GM12878 (cell line): ENCODE data around the gene PCK2. TPM values are rescaled to one million over a fixed set of nuclear protein-coding genes. Genes with fewer than 3 reads are reported as not detected.

Source experiments
- ATAC-seq: fragments of 200-7000 bp; cut with Tn5 transposase; 3 replicates; pipeline ENCODE4 v1.9.1; 2020; ENCODE audit warnings: mild to moderate bottlenecking, moderate library complexity
- BruUV-seq: library from RNA; stranded (reverse); fragments of 400-500 nt; replicated peaks from 2 replicates; lab custom pipeline; 2021; lab: Mats Ljungman, UMichigan
- CTCF ChIA-PET: fragments of 300-600 bp; sonication (Branson Sonifier 250); formaldehyde crosslinking; extraction: SDS; loops from one replicate; lab custom pipeline; 2021; ENCODE audit warnings: inconsistent platforms; lab: Yijun Ruan, JAX
- POLR2A ChIA-PET: fragments of 350-600 bp; formaldehyde crosslinking; extraction: SDS; loops from one replicate; lab custom pipeline; 2021; ENCODE audit warnings: inconsistent platforms; lab: Charles Lee
- RAD21 ChIA-PET: fragments of 300-600 bp; sonication (Branson Sonifier 250); formaldehyde crosslinking; loops from one replicate; lab custom pipeline; 2023; ENCODE audit warnings: antibody characterized with exemption; ENCODE audit not compliant: unreplicated experiment; lab: Charles Lee
- SMC1A ChIA-PET: fragments of 300-600 bp; sonication (Branson Sonifier 250); formaldehyde crosslinking; loops from one replicate; lab custom pipeline; 2023; ENCODE audit not compliant: unreplicated experiment, uncharacterized antibody; lab: Charles Lee
- DNase-seq: peaks from one replicate; pipeline ENCODE4 v3.0.0-alpha.2; 2011; ENCODE audit warnings: low read depth, low spot score
- FAIRE-seq: peaks from 3 replicates; lab custom pipeline; 2011; peaks lifted over from hg19 to GRCh38; lab: Jason Lieb, UNC
- H2AFZ ChIP-seq: 2 replicates; pipeline ENCODE4 v1.6.0; 2011; ENCODE audit warnings: low read depth, low read length, control low read depth; ENCODE audit not compliant: control insufficient read depth
- H3K27ac ChIP-seq: 2 replicates; pipeline ENCODE4 v1.5.1; 2011; ENCODE audit warnings: control low read depth; ENCODE audit not compliant: control insufficient read depth, insufficient read depth
- H3K27me3 ChIP-seq, 2 experiments: replicated peaks in 1 of 2; 2 replicates each; pipeline versions ENCODE4 v1.6.0 to v1.6.1; 2011; ENCODE audit warnings: low read length in 1 of 2; ENCODE audit not compliant: control insufficient read depth in 2 of 2, insufficient read depth in 2 of 2
- H3K36me3 ChIP-seq, 2 experiments: 2 replicates each; pipeline ENCODE4 v1.5.1; 2011; ENCODE audit warnings: low read length in 1 of 2; ENCODE audit not compliant: control insufficient read depth in 2 of 2, insufficient read depth in 2 of 2
- H3K4me1 ChIP-seq: 2 replicates; pipeline ENCODE4 v1.6.1; 2011; ENCODE audit warnings: mild to moderate bottlenecking, low read length, moderate library complexity, mixed read lengths; ENCODE audit not compliant: control insufficient read depth, insufficient read depth
- H3K4me2 ChIP-seq: 2 replicates; pipeline ENCODE4 v1.6.0; 2011; ENCODE audit warnings: control low read depth; ENCODE audit not compliant: control insufficient read depth, insufficient read depth
- H3K4me3 ChIP-seq: fragments of 200-600 bp; sonication (generic); 2 replicates; pipeline ENCODE4 v1.5.1; 2016
- H3K79me2 ChIP-seq: 2 replicates; pipeline ENCODE4 v1.6.0; 2011; ENCODE audit warnings: low read length; ENCODE audit not compliant: control insufficient read depth, insufficient read depth
- H3K9ac ChIP-seq: 2 replicates; pipeline ENCODE4 v1.8.0; 2011; ENCODE audit warnings: low read length, control low read depth, mixed read lengths; ENCODE audit not compliant: control insufficient read depth, insufficient read depth
- H3K9me3 ChIP-seq: replicated peaks from 3 replicates; pipeline ENCODE4 v1.5.1; 2011; ENCODE audit warnings: mild to moderate bottlenecking, low read length; ENCODE audit not compliant: control insufficient read depth, insufficient read depth
- H4K20me1 ChIP-seq: 2 replicates; pipeline ENCODE4 v1.6.0; 2011; ENCODE audit not compliant: control insufficient read depth, insufficient read depth
- BCL11A ChIP-seq: IDR thresholded peaks from 2 replicates; pipeline ENCODE4 v1.6.1; 2011; ENCODE audit warnings: low read depth, low read length
- CHD4 ChIP-seq: fragments of 200-600 bp; sonication (generic); IDR thresholded peaks from 2 replicates; pipeline ENCODE4 v1.6.1; 2016; ENCODE audit warnings: mild to moderate bottlenecking
- FOXM1 ChIP-seq: IDR thresholded peaks from 2 replicates; pipeline ENCODE4 v1.6.1; 2012; ENCODE audit warnings: low read depth, mild to moderate bottlenecking, inconsistent platforms, low read length, moderate library complexity
- IKZF1 ChIP-seq: fragments of 450-650 bp; conservative IDR thresholded peaks from 2 replicates; pipeline ENCODE4 v1.6.1; 2017; ENCODE audit warnings: antibody characterized with exemption, mild to moderate bottlenecking
- IRF5 ChIP-seq: fragments of 450-650 bp; IDR thresholded peaks from 2 replicates; pipeline ENCODE4 v1.6.1; 2017; ENCODE audit warnings: borderline replicate concordance
- MXI1 ChIP-seq: fragments of 150-350 bp; IDR thresholded peaks from 2 replicates; pipeline ENCODE4 v1.6.1; 2011; ENCODE audit warnings: low read depth, mild to moderate bottlenecking, inconsistent platforms, low read length, improper control_type of control experiment
- NKRF ChIP-seq: fragments of 450-650 bp; conservative IDR thresholded peaks from 2 replicates; pipeline ENCODE4 v1.6.1; 2017; ENCODE audit warnings: mild to moderate bottlenecking, moderate library complexity
- NR2C1 ChIP-seq: fragments of 450-650 bp; IDR thresholded peaks from 2 replicates; pipeline ENCODE4 v1.6.1; 2017; ENCODE audit warnings: antibody characterized with exemption, mild to moderate bottlenecking, moderate library complexity
- POLR2A ChIP-seq: IDR thresholded peaks from 2 replicates; pipeline ENCODE4 v1.6.1; 2011; ENCODE audit warnings: low read depth, mild to moderate bottlenecking, low read length
- RAD51 ChIP-seq: fragments of 450-650 bp; IDR thresholded peaks from 2 replicates; pipeline ENCODE4 v1.6.1; 2016; ENCODE audit warnings: moderate library complexity, mild to moderate bottlenecking, inconsistent platforms
- RFX5 ChIP-seq: IDR thresholded peaks from 2 replicates; pipeline ENCODE4 v1.6.1; 2011; ENCODE audit warnings: low read depth, low read length, improper control_type of control experiment
- SMAD1 ChIP-seq: fragments of 450-650 bp; IDR thresholded peaks from 2 replicates; pipeline ENCODE4 v1.6.1; 2018; ENCODE audit warnings: mild to moderate bottlenecking, low read depth; ENCODE audit not compliant: partially characterized antibody
- TAF1 ChIP-seq: IDR thresholded peaks from 2 replicates; pipeline ENCODE4 v1.6.1; 2011; ENCODE audit warnings: mild to moderate bottlenecking, low read depth, low read length, borderline replicate concordance
- TCF7 ChIP-seq: IDR thresholded peaks from 2 replicates; pipeline ENCODE4 v1.6.1; 2014; ENCODE audit warnings: antibody characterized with exemption, borderline replicate concordance
- ZNF24 ChIP-seq: fragments of 450-650 bp; IDR thresholded peaks from 2 replicates; pipeline ENCODE4 v1.6.1; 2017; ENCODE audit warnings: antibody characterized with exemption, mild to moderate bottlenecking
- ZNF687 ChIP-seq: fragments of 450-650 bp; IDR thresholded peaks from 2 replicates; pipeline ENCODE4 v1.6.1; 2017; ENCODE audit warnings: mild to moderate bottlenecking, moderate library complexity
- WGBS: methylation state at CpG from one replicate; pipeline ENCODE4 v1.1.6; 2016; ENCODE audit warnings: low lambda C conversion rate; ENCODE audit not compliant: insufficient replicate concordance, insufficient coverage; ENCODE audit errors: missing lambda C conversion rate; 5-methylcytosine and 5-hydroxymethylcytosine counted together
- in situ Hi-C: fragments of 300-500 bp; cut with MboI; formaldehyde crosslinking; loops from 9 replicates; pipeline ENCODE4 v1.14.3; 2018; ENCODE audit warnings: mixed read lengths
- intact Hi-C: fragments of 100-400 bp; cut with micrococcal nuclease; formaldehyde crosslinking; loops from one replicate; pipeline ENCODE4 v1.14.2; 2022; ENCODE audit not compliant: unreplicated experiment
- polyA plus RNA-seq, 11 experiments: library from polyadenylated mRNA; depleted of rRNA in 4 of 11; unstranded in 6 of 11; stranded (reverse) in 5 of 11; fragments of >200 nt; fragmentation: Nextera tagmentation in 4 of 11; fragmentation: Illumina TruSeq in 1 of 11; extraction: Ambion mirVana in 4 of 11; extraction: Trizol in 1 of 11; gene quantifications; 1 replicate in 1 of 11; 2 replicates in 10 of 11; pipeline versions ENCODE4 v1.2.1 to v1.2.3, GENCODE V29; 2011 to 2016; ENCODE audit warnings: inconsistent platforms in 2 of 11, missing spikeins in 2 of 11, low read depth in 1 of 11
- total RNA-seq, 4 experiments: library from RNA; depleted of rRNA in 3 of 4; stranded (reverse); fragments of >200 nt in 3 of 4; fragmentation: Illumina TruSeq in 1 of 4; extraction: Trizol in 1 of 4; gene quantifications; 2 replicates each; pipeline versions ENCODE4 v1.2.1 to v1.2.3, GENCODE V29; 2013 to 2021

The PCK2 gene
- total and polyA plus RNA-seq, 10 of the 15 experiments (the other 5 are each of a cell fraction or from before 2014, with no cell fraction given), result 6.6 to 110 (median 44.6) TPM

- no peak overlapping the region for H2AFZ ChIP-seq
- H3K4me1 ChIP-seq, result peaks cover 7% of the 10 kb centered on the region
- no peaks in the 10 kb centered on the region for H3K9me3 ChIP-seq
- CTCF ChIA-PET, result interaction anchor here (0.7 to 11.3 kb wide), 20 partner anchors 10 to 230 kb away, joined by 3 to 294 read pairs (median 5); partner anchors contain the start of genes CARMIL3, CHMP4A, IRF9 and PCK2
- no peak overlapping the region for H3K4me3 ChIP-seq
- TF ChIP-seq POLR2A, result no peak
- TF ChIP-seq NR2C1, result no peak
- TF ChIP-seq TAF1, result no peak
- TF ChIP-seq SMAD1, result no peak
- TF ChIP-seq FOXM1, result no peak
- no peak for TF ChIP-seq MXI1
- no peak for TF ChIP-seq RFX5
- TF ChIP-seq TCF7, result no peak
- TF ChIP-seq ZNF687, result no peak
- no peak for TF ChIP-seq ZNF24
- TF ChIP-seq NKRF, result no peak
- TF ChIP-seq IRF5, result no peak
- no peak for TF ChIP-seq BCL11A
- TF ChIP-seq IKZF1, result no peak
- no peak for TF ChIP-seq RAD51
- no peak for TF ChIP-seq CHD4
- no peak overlapping the region for H3K4me2 ChIP-seq
- POLR2A ChIA-PET, result interaction anchor here (0.7 to 5.8 kb wide), 10 partner anchors 15 to 888 kb away, joined by 3 to 90 read pairs (median 4); partner anchors contain the start of genes IRF9, PCK2, PSME1 and PSME2
- no peaks in the 10 kb centered on the region for H4K20me1 ChIP-seq
- RAD21 ChIA-PET, result interaction anchor here (0.7 to 6.9 kb wide), 14 partner anchors 8 to 197 kb away, joined by 3 to 153 read pairs (median 8); partner anchors contain the start of genes CHMP4A, CIDEB, EMC9 and IRF9
- FAIRE-seq, result no peak
- in situ Hi-C loops, result loop anchor here (25.0 kb wide), 1 partner anchor 798 kb away; the partner anchor contains the start of genes BCL2L2, PABPN1 and PPP1R3E
- no peak overlapping the region for H3K9ac ChIP-seq
- BruUV-seq, result no TSS peak
- intact Hi-C loops, result no loop called here
- ATAC-seq, result no peak
- H3K36me3 ChIP-seq, result no peaks in the 10 kb centered on the region
- peaks cover 7% of the 10 kb centered on the region for H3K79me2 ChIP-seq
- no peak for DNase-seq
- no peak overlapping the region for H3K27ac ChIP-seq
- 92% methylated on average over 9 of the region's 9 CpGs for whole genome bisulfite sequencing
- no peaks in the 10 kb centered on the region for H3K27me3 ChIP-seq
- SMC1A ChIA-PET, result interaction anchor here (0.6 to 9.6 kb wide), 19 partner anchors 10 to 187 kb away, joined by 3 to 195 read pairs (median 11); partner anchors contain the start of genes CHMP4A, EMC9, IRF9 and PCK2
Measured at GRCh38 chr14:24110060-24110459, 15.9 kb downstream of the PCK2 start.
